ENCODE results near the gene SLC26A1.

Gene SLC26A1

GRCh38 chr4:973431-974397, 19.5 kb downstream of the SLC26A1 start, which contains the start of gene DGKQ:
Gene DGKQ (minus strand): TSS chr4:973569. CDS start chr4:973482, 87 bp downstream.
- H3K4me1 ChIP-seq (ENCODE audit: control insufficient read depth in 2 of 2, insufficient read depth in 1 of 2, low read depth in 1 of 2, low read length in 2 of 2): peaks cover 2 to 10% of the 10 kb centered on the region in 2 donors
- peak within 1 kb of the TSS; percentile 94 for H2AFZ ChIP-seq (ENCODE audit: low read length)
- H3K18ac ChIP-seq (ENCODE audit: low read length): peak within 1 kb of the TSS; percentile 90

GRCh38 chr4:972651-973424, 20.4 kb downstream of the SLC26A1 start:
- peaks cover 2 to 10% of the 10 kb centered on the region in 2 donors for H3K4me1 ChIP-seq (ENCODE audit: control insufficient read depth in 2 of 2, insufficient read depth in 1 of 2, low read depth in 1 of 2, low read length in 2 of 2)
- H3K27ac ChIP-seq (replicated peaks; ENCODE audit: low read length): no peak overlapping the region
- no peak overlapping the region for H4K8ac ChIP-seq (ENCODE audit: low read depth, low read length)
- no peak overlapping the region for H2BK5ac ChIP-seq (ENCODE audit: low read length)
- no peak overlapping the region for H2BK120ac ChIP-seq (ENCODE audit: low read depth, low read length)
- H3K14ac ChIP-seq (ENCODE audit: low read length): peak overlapping the region; percentile 82
- peak overlapping the region; percentile 91 for H2AFZ ChIP-seq (ENCODE audit: low read length)
- no peaks in the 10 kb centered on the region for H3K36me3 ChIP-seq (replicated peaks in 1 of 2; ENCODE audit: control insufficient read depth in 2 of 2, insufficient read depth in 2 of 2, low read length in 2 of 2)
- peak overlapping the region; percentile 82 to 88 for H3K4me3 ChIP-seq (ENCODE audit: low read length in 2 of 2)
- H3K9ac ChIP-seq (ENCODE audit: low read depth, low read length, poor library complexity): peak overlapping the region; percentile 92
- peak overlapping the region; percentile 88 for H2AK5ac ChIP-seq (ENCODE audit: low read depth, low read length)
- peak overlapping the region; percentile 25 for H3K23ac ChIP-seq (ENCODE audit: low read depth, low read length, poor library complexity)
- peak overlapping the region; percentile 90 for H3K18ac ChIP-seq (ENCODE audit: low read length)
- H2BK12ac ChIP-seq (ENCODE audit: low read length): no peak overlapping the region
- peak overlapping the region; percentile 76 for H3K4ac ChIP-seq (ENCODE audit: low read length)
- H2BK15ac ChIP-seq (ENCODE audit: low read length): no peak overlapping the region
- H4K91ac ChIP-seq (ENCODE audit: low read depth, low read length, poor library complexity): no peak overlapping the region
- peak overlapping the region; percentile 97 for H3K4me2 ChIP-seq (ENCODE audit: insufficient read depth, low read length, poor library complexity, severe bottlenecking)
- no CpG with 5 or more reads among the region's 65 CpGs for WGBS, 2 donors (ENCODE audit: extremely low coverage in 2 of 2, insufficient read length in 2 of 2, insufficient replicate concordance in 1 of 2)
- no peak for DNase-seq (ENCODE audit: low spot score)
- H3K27me3 ChIP-seq (ENCODE audit: control insufficient read depth in 3 of 3, insufficient read depth in 3 of 3, low read depth in 1 of 3, low read length in 3 of 3): peaks cover 0 to 37% (median 10%) of the 10 kb centered on the region in 3 experiments
- no peaks in the 10 kb centered on the region for H3K79me1 ChIP-seq (ENCODE audit: low read depth, low read length)
- H3K9me3 ChIP-seq (replicated peaks in 1 of 2; ENCODE audit: control insufficient read depth in 2 of 2, insufficient read depth in 1 of 2, low read depth in 1 of 2, low read length in 2 of 2): peaks cover 7 to 11% of the 10 kb centered on the region in 2 donors

More at GRCh38 chr4:973431-974397, 19.5 kb downstream of the SLC26A1 start, which contains the start of gene DGKQ:
- Histone ChIP-seq H3K4me3 (ENCODE audit: low read length in 2 of 2) (peak within 1 kb of the TSS; percentile 82 to 88), H2AK5ac (ENCODE audit: low read depth, low read length) (peak within 1 kb of the TSS; percentile 88), H3K4ac (ENCODE audit: low read length) (peak within 1 kb of the TSS; percentile 76), H3K36me3 (replicated peaks in 1 of 2; ENCODE audit: control insufficient read depth in 2 of 2, insufficient read depth in 2 of 2, low read length in 2 of 2) (no peaks in the 10 kb centered on the region), H3K4me2 (ENCODE audit: insufficient read depth, low read length, poor library complexity, severe bottlenecking) (peak within 1 kb of the TSS; percentile 97), H3K9me3 (replicated peaks in 1 of 2; ENCODE audit: control insufficient read depth in 2 of 2, insufficient read depth in 1 of 2, low read depth in 1 of 2, low read length in 2 of 2) (peaks cover 7 to 11% of the 10 kb centered on the region in 2 donors), H2BK12ac (ENCODE audit: low read length) (peak within 1 kb of the TSS; percentile 58), H3K27ac (replicated peaks; ENCODE audit: low read length) (no peak within 1 kb of the TSS), H4K8ac (ENCODE audit: low read depth, low read length) (no peak within 1 kb of the TSS), H3K14ac (ENCODE audit: low read length) (peak within 1 kb of the TSS; percentile 82), H3K9ac (ENCODE audit: low read depth, low read length, poor library complexity) (peak within 1 kb of the TSS; percentile 92), H3K79me1 (ENCODE audit: low read depth, low read length) (no peaks in the 10 kb centered on the region), H3K23ac (ENCODE audit: low read depth, low read length, poor library complexity) (peak within 1 kb of the TSS; percentile 25), H3K27me3 (ENCODE audit: control insufficient read depth in 3 of 3, insufficient read depth in 3 of 3, low read depth in 1 of 3, low read length in 3 of 3) (peaks cover 0 to 29% (median 4%) of the 10 kb centered on the region in 3 experiments), H4K91ac (ENCODE audit: low read depth, low read length, poor library complexity) (no peak within 1 kb of the TSS), H2BK15ac (ENCODE audit: low read length) (peak within 1 kb of the TSS; percentile 71), H2BK5ac (ENCODE audit: low read length) (peak within 1 kb of the TSS; percentile 13), H2BK120ac (ENCODE audit: low read depth, low read length) (no peak within 1 kb of the TSS)
- DNase-seq (ENCODE audit: low spot score): peak; percentile 83
- WGBS, 2 donors (ENCODE audit: extremely low coverage in 2 of 2, insufficient read length in 2 of 2, insufficient replicate concordance in 1 of 2): no CpG with 5 or more reads among the region's 123 CpGs

GRCh38 chr4:971666-972500, 21.3 kb downstream of the SLC26A1 start:
- Histone ChIP-seq H3K36me3 (replicated peaks in 1 of 2; ENCODE audit: control insufficient read depth in 2 of 2, insufficient read depth in 2 of 2, low read length in 2 of 2) (no peaks in the 10 kb centered on the region), H3K9me3 (replicated peaks in 1 of 2; ENCODE audit: control insufficient read depth in 2 of 2, insufficient read depth in 1 of 2, low read depth in 1 of 2, low read length in 2 of 2) (peaks cover 7 to 11% of the 10 kb centered on the region in 2 donors), H4K8ac (ENCODE audit: low read depth, low read length) (no peak overlapping the region), H3K4me3 (ENCODE audit: low read length in 2 of 2) (peak overlapping the region in 1 of 2 donors; percentile 82), H3K18ac (ENCODE audit: low read length) (peak overlapping the region; percentile 38), H3K23ac (ENCODE audit: low read depth, low read length, poor library complexity) (peak overlapping the region; percentile 92), H2BK120ac (ENCODE audit: low read depth, low read length) (no peak overlapping the region), H3K79me1 (ENCODE audit: low read depth, low read length) (no peaks in the 10 kb centered on the region), H3K14ac (ENCODE audit: low read length) (peak overlapping the region; percentile 82), H3K4me2 (ENCODE audit: insufficient read depth, low read length, poor library complexity, severe bottlenecking) (no peak overlapping the region), H3K4ac (ENCODE audit: low read length) (no peak overlapping the region), H3K27me3 (ENCODE audit: control insufficient read depth in 3 of 3, insufficient read depth in 3 of 3, low read depth in 1 of 3, low read length in 3 of 3) (peaks cover 0 to 46% (median 14%) of the 10 kb centered on the region in 3 experiments), H3K4me1 (ENCODE audit: control insufficient read depth in 2 of 2, insufficient read depth in 1 of 2, low read depth in 1 of 2, low read length in 2 of 2) (peaks cover 2 to 10% of the 10 kb centered on the region in 2 donors), H2AK5ac (ENCODE audit: low read depth, low read length) (peak overlapping the region; percentile 74), H4K91ac (ENCODE audit: low read depth, low read length, poor library complexity) (no peak overlapping the region), H3K27ac (replicated peaks; ENCODE audit: low read length) (no peak overlapping the region), H2BK5ac (ENCODE audit: low read length) (no peak overlapping the region), H2BK15ac (ENCODE audit: low read length) (no peak overlapping the region), H2AFZ (ENCODE audit: low read length) (peak overlapping the region; percentile 91), H3K9ac (ENCODE audit: low read depth, low read length, poor library complexity) (no peak overlapping the region), H2BK12ac (ENCODE audit: low read length) (no peak overlapping the region)
- no peak for DNase-seq (ENCODE audit: low spot score)
- WGBS, 2 donors (ENCODE audit: extremely low coverage in 2 of 2, insufficient read length in 2 of 2, insufficient replicate concordance in 1 of 2): no CpG with 5 or more reads among the region's 24 CpGs
